Thyroid gland (tissue), 4 donors: ENCODE data around the gene RALGAPB. TPM values are rescaled to one million over a fixed set of nuclear protein-coding genes. Genes with fewer than 3 reads are reported as not detected.

Experiments used
- DNase-seq, 2 donors: peaks; one replicate each; pipeline ENCODE4 v3.0.0-alpha.2; 2019
- H3K27ac ChIP-seq, 3 donors: fragments of 200-600 bp; sonication (generic); 1 replicate in 2 of 3; 2 replicates in 1 of 3; pipeline ENCODE4 v1.5.1; 2016 to 2019; ENCODE audit warnings: mild to moderate bottlenecking in 1 of 3, moderate library complexity in 1 of 3
- H3K27me3 ChIP-seq: fragments of 200-600 bp; sonication (generic); one replicate; pipeline ENCODE4 v1.5.1; 2019
- H3K36me3 ChIP-seq, 2 donors: fragments of 200-600 bp; sonication (generic); one replicate each; pipeline ENCODE4 v1.5.1; 2016 to 2019
- H3K4me1 ChIP-seq, 2 donors: fragments of 200-600 bp; sonication (generic); one replicate each; pipeline ENCODE4 v1.5.1; 2017 to 2019
- H3K4me3 ChIP-seq, 3 donors: fragments of 200-600 bp; sonication (generic); replicated peaks in 1 of 3; 1 replicate in 2 of 3; 2 replicates in 1 of 3; pipeline ENCODE4 v1.5.1; 2016; ENCODE audit warnings: mild to moderate bottlenecking in 1 of 3
- H3K9me3 ChIP-seq: fragments of 200-600 bp; sonication (generic); one replicate; pipeline ENCODE4 v1.5.1; 2017
- CTCF ChIP-seq, 6 experiments: fragments of 200-600 bp in 3 of 6; fragments of 450-650 bp in 3 of 6; sonication (generic) in 3 of 6; IDR thresholded peaks; one replicate each; pipeline ENCODE4 v1.5.1; 2016 to 2019; ENCODE audit warnings: antibody characterized with exemption in 6 of 6, mild to moderate bottlenecking in 2 of 6, inconsistent platforms in 1 of 6, moderate library complexity in 1 of 6
- POLR2A ChIP-seq, 2 donors: fragments of 450-650 bp; IDR thresholded peaks; one replicate each; pipeline ENCODE4 v1.6.1; 2017; ENCODE audit warnings: antibody characterized with exemption in 2 of 2, mild to moderate bottlenecking in 2 of 2, moderate library complexity in 1 of 2
- WGBS, 2 donors: methylation state at CpG; one replicate each; pipeline ENCODE4 v1.1.5; 2017; 5-methylcytosine and 5-hydroxymethylcytosine counted together
- intact Hi-C: fragments of 100-400 bp; cut with DNase I; formaldehyde crosslinking; loops from one replicate; pipeline ENCODE4 v1.15.1; 2023
- total RNA-seq, 4 donors: library from RNA; depleted of rRNA; stranded (reverse); fragments of >200 nt; gene quantifications; one replicate each; pipeline ENCODE4 v1.2.3, GENCODE V29; 2016

Gene RALGAPB
- total RNA-seq, 4 donors from 2014 or later: 53.6 to 79.8 (median 62.1) TPM

GRCh38 chr20:38528167-38528566 lies 55.5 kb downstream of the RALGAPB start:
- DNase-seq: no peak
- Histone ChIP-seq H3K36me3 (peaks cover 40 to 43% of the 10 kb centered on the region in 2 donors), H3K27me3 (no peaks in the 10 kb centered on the region), H3K4me1 (no peaks in the 10 kb centered on the region), H3K27ac (no peak overlapping the region), H3K4me3 (no peak overlapping the region), H3K9me3 (no peaks in the 10 kb centered on the region)
- intact Hi-C loops: no loop called here
- TF ChIP-seq CTCF (IDR thresholded peaks at IDR 0.05) (no peak), POLR2A (IDR thresholded peaks at IDR 0.05) (no peak)
- WGBS, 2 donors: 96 to 100% methylated on average over 3 of the region's 3 CpGs

- H3K27me3 ChIP-seq: no peaks in the 10 kb centered on the region
- no peaks in the 10 kb centered on the region for H3K4me1 ChIP-seq
- H3K4me3 ChIP-seq: no peak overlapping the region
- intact Hi-C loops: no loop called here
- DNase-seq: no peak
- 91 to 93% methylated on average over 1 of the region's 1 CpG for WGBS, 2 donors
- H3K9me3 ChIP-seq: no peaks in the 10 kb centered on the region
- TF ChIP-seq CTCF (IDR thresholded peaks at IDR 0.05): no peak
- TF ChIP-seq POLR2A (IDR thresholded peaks at IDR 0.05): no peak
- peaks cover 50 to 55% of the 10 kb centered on the region in 2 donors for H3K36me3 ChIP-seq
- H3K27ac ChIP-seq: no peak overlapping the region
Observed at GRCh38 chr20:38531021-38531420, 58.4 kb downstream of the RALGAPB start.

GRCh38 chr20:38534756-38535155 lies 62.1 kb downstream of the RALGAPB start:
- intact Hi-C loops: no loop called here
- 93 to 94% methylated on average over 11 of the region's 11 CpGs for WGBS, 2 donors
- no peak for TF ChIP-seq POLR2A (IDR thresholded peaks at IDR 0.05)
- no peak for TF ChIP-seq CTCF (IDR thresholded peaks at IDR 0.05)
- DNase-seq: no peak
- Histone ChIP-seq H3K27me3 (no peaks in the 10 kb centered on the region), H3K36me3 (peaks cover 49 to 61% of the 10 kb centered on the region in 2 donors), H3K4me3 (no peak overlapping the region), H3K9me3 (no peaks in the 10 kb centered on the region), H3K4me1 (no peaks in the 10 kb centered on the region), H3K27ac (no peak overlapping the region)

GRCh38 chr20:38536310-38536709 lies 63.7 kb downstream of the RALGAPB start:
- Histone ChIP-seq H3K4me3 (no peak overlapping the region), H3K36me3 (peaks cover 45 to 63% of the 10 kb centered on the region in 2 donors), H3K4me1 (no peaks in the 10 kb centered on the region), H3K27ac (no peak overlapping the region), H3K27me3 (no peaks in the 10 kb centered on the region), H3K9me3 (no peaks in the 10 kb centered on the region)
- intact Hi-C loops: no loop called here
- WGBS, 2 donors: 98 to 99% methylated on average over 2 of the region's 2 CpGs
- TF ChIP-seq POLR2A (IDR thresholded peaks at IDR 0.05) (no peak), CTCF (IDR thresholded peaks at IDR 0.05) (no peak)
- no peak for DNase-seq

GRCh38 chr20:38537176-38537575 lies 64.5 kb downstream of the RALGAPB start:
- H3K4me3 ChIP-seq: no peak overlapping the region
- no peaks in the 10 kb centered on the region for H3K4me1 ChIP-seq
- no peak for TF ChIP-seq CTCF (IDR thresholded peaks at IDR 0.05)
- no peaks in the 10 kb centered on the region for H3K27me3 ChIP-seq
- DNase-seq: no peak
- peaks cover 50 to 65% of the 10 kb centered on the region in 2 donors for H3K36me3 ChIP-seq
- no peak overlapping the region for H3K27ac ChIP-seq
- 98 to 100% methylated on average over 1 of the region's 1 CpG for WGBS, 2 donors
- intact Hi-C loops: no loop called here
- H3K9me3 ChIP-seq: no peaks in the 10 kb centered on the region
